Mammary microvascular endothelial cell (primary cell): Measurements from ENCODE around the gene TMEM255B. TPM values are rescaled to one million over a fixed set of nuclear protein-coding genes. Genes with fewer than 3 reads are reported as not detected.

Experiments used
- total RNA-seq: library from RNA; depleted of rRNA; stranded (reverse); fragments of >200 nt; gene quantifications from 2 replicates; pipeline ENCODE4 v1.2.3, GENCODE V29; 2015

Gene TMEM255B
- 22.0 and 31.4 TPM in 2 replicates for total RNA-seq

DNA sequence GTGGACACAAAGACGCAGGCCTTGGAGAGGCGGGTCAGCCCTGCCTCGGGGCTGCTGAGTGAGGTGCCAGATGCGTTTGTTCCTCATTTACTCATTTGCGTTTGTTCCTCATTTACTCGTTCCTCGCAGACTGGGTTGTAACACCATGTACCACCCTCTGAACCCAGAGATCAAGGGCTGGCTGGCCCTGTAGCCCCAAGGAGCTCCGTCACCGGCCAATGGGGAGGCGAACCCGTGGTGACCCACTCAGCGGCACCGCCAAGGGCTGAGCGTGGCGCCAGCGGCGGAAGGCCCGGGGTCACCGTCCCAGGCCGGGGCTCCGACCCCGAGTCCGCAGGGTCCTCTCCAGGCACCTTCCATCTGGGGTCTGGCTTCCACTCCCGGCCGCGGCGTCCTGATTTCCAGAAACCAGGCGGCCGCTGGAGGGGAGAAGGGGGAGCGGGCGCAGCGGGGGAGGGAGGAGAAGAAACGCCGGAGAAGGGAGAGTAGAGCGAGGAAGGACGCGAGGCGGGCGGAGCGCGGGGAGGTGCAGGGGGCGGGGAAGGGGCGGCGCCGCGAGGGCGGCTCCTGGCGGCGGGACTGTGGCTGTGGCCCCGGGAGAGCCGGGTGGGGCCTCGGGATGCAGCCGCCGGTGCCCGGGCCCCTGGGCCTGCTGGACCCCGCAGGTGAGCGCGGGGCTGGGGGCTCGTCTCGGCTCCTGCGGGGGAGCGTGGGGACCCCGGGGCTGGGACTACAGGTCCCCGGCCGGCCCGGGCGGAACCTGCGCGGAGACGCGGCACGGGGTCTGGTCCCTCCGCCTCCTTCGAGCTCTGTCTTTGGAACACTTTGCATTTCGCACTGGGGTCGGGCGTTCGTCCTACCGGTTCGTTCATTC lies at the start of gene TMEM255B:
TMEM255B (plus strand) TSS at position 576 of the 874 bp plus-strand sequence; CDS start at position 620, 44 bp downstream.

DNA sequence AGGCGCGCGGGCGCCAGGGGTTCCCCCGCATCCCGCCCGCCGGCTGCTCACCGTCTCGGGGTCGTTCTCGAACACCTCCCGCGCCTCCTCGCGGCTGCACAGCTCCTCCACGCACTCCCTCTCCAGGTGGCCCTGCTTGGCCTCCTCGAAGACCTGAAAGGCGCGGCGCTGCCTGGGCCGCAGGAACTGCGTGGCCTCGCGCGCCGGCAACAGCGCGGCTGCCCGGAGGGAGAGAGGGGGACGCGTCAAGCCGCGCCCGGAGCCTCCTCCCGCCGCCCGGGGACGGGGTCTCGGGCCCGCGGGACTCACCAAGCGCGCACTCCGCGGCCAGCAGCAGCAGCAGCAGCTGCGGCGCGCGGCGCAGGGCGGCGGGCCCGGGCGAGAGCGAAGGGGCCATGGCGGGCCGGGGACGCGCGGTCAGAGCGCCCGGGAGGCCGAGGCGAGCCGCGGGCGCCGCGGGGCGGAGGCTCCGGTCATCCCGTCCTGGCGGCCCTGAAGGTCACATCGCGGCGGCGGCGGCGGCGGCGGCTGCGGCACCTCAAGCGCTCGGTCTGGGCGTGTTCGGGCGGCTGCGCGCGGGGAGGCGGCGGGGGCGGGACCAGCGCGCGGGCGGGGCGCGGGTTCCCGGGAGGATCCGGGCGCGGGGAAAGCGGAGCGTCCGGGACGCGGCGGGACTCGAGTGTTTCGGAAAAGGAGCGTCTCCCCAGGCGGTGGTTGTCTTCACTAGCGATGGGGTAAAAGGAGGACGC lies 104.7 kb downstream of the TMEM255B start, which contains the start of gene GAS6:
GAS6 (minus strand) TSS at position 553 of the 749 bp plus-strand sequence; CDS start at position 397, 156 bp downstream.

Other genes starting within 250 kb of the TMEM255B start
- 112 and 125 TPM in 2 replicates for gene TFDP1, start 174.5 kb upstream of the TMEM255B start, total RNA-seq
- 0.20 TPM in 1 of 2 replicates, not detected in the other for gene ATP4B, start 101.0 kb upstream of the TMEM255B start, total RNA-seq
- not detected in 2 replicates for gene GRK1, start 92.0 kb upstream of the TMEM255B start, total RNA-seq
- gene GAS6, start 104.8 kb downstream of the TMEM255B start, total RNA-seq, result 27.9 and 29.5 TPM in 2 replicates
- 0.05 TPM in 1 of 2 replicates, not detected in the other for gene C13orf46, start 214.8 kb downstream of the TMEM255B start, total RNA-seq